Neural cell (in vitro differentiated cells): ENCODE measurements around the gene DENND1A. TPM values are rescaled to one million over a fixed set of nuclear protein-coding genes. Genes with fewer than 3 reads are reported as not detected.

Experiments used
- H2AFZ ChIP-seq: fragments of 200-600, 300-800 bp; sonication (generic), shearing (Covaris generic); 2 replicates; pipeline ENCODE4 v1.6.0; 2014; ENCODE audit warnings: low read depth, mild to moderate bottlenecking, antibody characterized with exemption, low read length, moderate library complexity
- H3F3A ChIP-seq: fragments of 200-600 bp; shearing (Covaris generic); 2 replicates; pipeline ENCODE4 v1.6.1; 2016; ENCODE audit warnings: mild to moderate bottlenecking, moderate library complexity, mixed read lengths, antibody characterized with exemption, low read length; ENCODE audit not compliant: insufficient read depth, poor library complexity, severe bottlenecking
- H3K27ac ChIP-seq: fragments of 200-600, 300-800 bp; sonication (generic), shearing (Covaris generic); 2 replicates; pipeline ENCODE4 v1.5.1; 2014; ENCODE audit warnings: mild to moderate bottlenecking, low read length, moderate library complexity
- H3K27me3 ChIP-seq: fragments of 300-800, 200-600 bp; sonication (generic), shearing (Covaris generic); 2 replicates; pipeline ENCODE4 v1.6.0; 2014; ENCODE audit warnings: mild to moderate bottlenecking, low read depth, low read length, moderate library complexity; ENCODE audit not compliant: insufficient read depth
- H3K36me3 ChIP-seq: fragments of 300-800, 200-600 bp; sonication (generic), shearing (Covaris generic); 2 replicates; pipeline ENCODE4 v1.5.1; 2014; ENCODE audit warnings: mild to moderate bottlenecking, antibody characterized with exemption, low read length, moderate library complexity; ENCODE audit not compliant: insufficient read depth
- H3K4me2 ChIP-seq: fragments of 300-800, 200-600 bp; sonication (generic), shearing (Covaris generic); 2 replicates; pipeline ENCODE4 v1.6.0; 2014; ENCODE audit warnings: mild to moderate bottlenecking, low read length
- H3K4me3 ChIP-seq: fragments of 300-800, 200-600 bp; sonication (generic), shearing (Covaris generic); 2 replicates; pipeline ENCODE4 v1.5.1; 2014; ENCODE audit warnings: mild to moderate bottlenecking, low read length, moderate library complexity
- H3K79me2 ChIP-seq: fragments of 200-600 bp; shearing (Covaris generic); replicated peaks from 2 replicates; pipeline ENCODE4 v1.6.0; 2014; ENCODE audit warnings: mild to moderate bottlenecking, low read length, moderate library complexity; ENCODE audit not compliant: insufficient read depth
- H3K9ac ChIP-seq: fragments of 300-800, 200-600 bp; sonication (generic), shearing (Covaris generic); 2 replicates; pipeline ENCODE4 v1.6.1; 2016; ENCODE audit warnings: mild to moderate bottlenecking, low read length, mixed read lengths
- H3K9me2 ChIP-seq: fragments of 200-600 bp; shearing (Covaris generic); 2 replicates; pipeline ENCODE4 v1.6.1; 2016; ENCODE audit warnings: mild to moderate bottlenecking, low read length, mixed read lengths; ENCODE audit not compliant: insufficient read depth
- H3K9me3 ChIP-seq: fragments of 200-600, 300-800 bp; sonication (generic), shearing (Covaris generic); 2 replicates; pipeline ENCODE4 v1.6.1; 2016; ENCODE audit warnings: mild to moderate bottlenecking, mixed run types, low read length, moderate library complexity, mixed read lengths
- H4K20me1 ChIP-seq: fragments of 200-600 bp; shearing (Covaris generic); 2 replicates; pipeline ENCODE4 v1.6.1; 2016; ENCODE audit warnings: mild to moderate bottlenecking, mixed run types; ENCODE audit not compliant: insufficient read depth
- EP300 ChIP-seq: fragments of 450-650 bp; conservative IDR thresholded peaks from 2 replicates; pipeline ENCODE4 v1.6.1; 2014; ENCODE audit warnings: antibody characterized with exemption, mild to moderate bottlenecking, moderate library complexity; ENCODE audit not compliant: poor library complexity, severe bottlenecking
- EZH2 ChIP-seq: fragments of 200-600, 300-800 bp; shearing (Covaris generic), sonication (generic); IDR thresholded peaks from 2 replicates; pipeline ENCODE4 v1.6.1; 2014; ENCODE audit warnings: antibody characterized with exemption, low read length, borderline replicate concordance, mild to moderate bottlenecking; ENCODE audit not compliant: insufficient read depth, poor library complexity, severe bottlenecking
- MXI1 ChIP-seq: fragments of 450-650 bp; conservative IDR thresholded peaks from 2 replicates; pipeline ENCODE4 v1.6.1; 2014; ENCODE audit warnings: antibody characterized with exemption, mild to moderate bottlenecking; ENCODE audit not compliant: poor library complexity, severe bottlenecking
- POLR2AphosphoS5 ChIP-seq: IDR thresholded peaks from 2 replicates; pipeline ENCODE4 v1.6.1; 2012
- RAD21 ChIP-seq: fragments of 450-650 bp; conservative IDR thresholded peaks from 2 replicates; pipeline ENCODE4 v1.6.1; 2014; ENCODE audit warnings: antibody characterized with exemption, mild to moderate bottlenecking, moderate library complexity
- SMC3 ChIP-seq: fragments of 450-650 bp; conservative IDR thresholded peaks from 2 replicates; pipeline ENCODE4 v1.6.1; 2014; ENCODE audit warnings: antibody characterized with exemption, mild to moderate bottlenecking, moderate library complexity; ENCODE audit not compliant: poor library complexity
- TAF1 ChIP-seq: IDR thresholded peaks from 2 replicates; pipeline ENCODE4 v1.6.1; 2012; ENCODE audit warnings: low read depth
- polyA plus RNA-seq: library from polyadenylated mRNA; depleted of rRNA; stranded (reverse); fragments of >200 nt; gene quantifications from 2 replicates; pipeline ENCODE4 v1.2.3, GENCODE V29; 2014
- TF ChIP-seq, protein P1 (sequence below): IDR thresholded peaks from 2 replicates; pipeline ENCODE4 v1.6.1; 2012; ENCODE audit warnings: borderline replicate concordance
- TF ChIP-seq, protein P2 (sequence below): fragments of 450-650 bp; IDR thresholded peaks from 2 replicates; pipeline ENCODE4 v1.5.1; 2014; ENCODE audit warnings: antibody characterized with exemption, mild to moderate bottlenecking, moderate library complexity; ENCODE audit not compliant: poor library complexity, severe bottlenecking

The DENND1A gene
- polyA plus RNA-seq, 1 donor from 2014 or later, result 2.3 TPM

DNA sequence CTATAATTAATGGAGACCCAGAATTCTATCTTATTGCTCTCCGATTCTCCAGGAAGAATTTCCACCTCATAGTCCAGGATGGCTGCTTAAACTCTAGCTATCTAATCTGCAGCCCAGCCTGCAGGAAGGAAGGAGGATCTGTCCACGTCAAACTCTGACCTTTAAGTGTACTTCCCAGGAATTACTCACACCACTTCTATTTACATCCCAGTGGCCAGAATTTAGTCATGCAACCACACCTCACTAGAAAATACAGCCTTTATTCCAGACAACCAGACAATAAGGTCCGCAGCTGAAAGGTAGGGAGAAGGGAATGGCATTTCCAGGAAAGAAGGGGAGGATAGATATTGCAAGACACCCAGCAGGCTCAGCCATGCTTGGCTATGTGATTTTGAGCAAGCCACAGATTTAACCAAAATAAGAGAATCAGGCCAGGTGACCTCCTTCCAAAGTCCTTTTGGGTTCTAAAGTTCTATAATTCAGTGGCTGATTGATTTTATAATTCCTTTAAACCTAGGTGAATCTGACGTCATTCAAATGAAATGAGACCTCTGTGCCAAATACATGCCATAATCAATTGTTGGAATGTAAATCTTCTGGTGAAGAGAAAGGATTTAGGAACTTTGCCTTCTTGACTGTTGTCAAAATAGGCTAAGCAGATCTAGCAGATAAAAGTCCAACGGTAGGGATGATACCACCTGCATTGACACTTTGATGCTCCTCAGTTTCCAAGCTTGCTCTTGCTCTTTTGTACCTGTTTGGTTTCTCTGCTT lies 3.7 kb upstream of the DENND1A start:
- no peaks in the 10 kb centered on the region for H3K9me2 ChIP-seq
- peaks cover 8% of the 10 kb centered on the region for H3K79me2 ChIP-seq
- H3K4me3 ChIP-seq, result no peak overlapping the region
- no peaks in the 10 kb centered on the region for H3K9me3 ChIP-seq
- H2AFZ ChIP-seq, result no peak overlapping the region
- H3K9ac ChIP-seq, result no peak overlapping the region
- H3K27me3 ChIP-seq, result no peaks in the 10 kb centered on the region
- no peak overlapping the region for H3K4me2 ChIP-seq
- H3F3A ChIP-seq, result no peaks in the 10 kb centered on the region
- no peak overlapping the region for H3K27ac ChIP-seq
- no peaks in the 10 kb centered on the region for H3K36me3 ChIP-seq
- H4K20me1 ChIP-seq, result no peaks in the 10 kb centered on the region
- no peak for TF ChIP-seq SMC3

DNA sequence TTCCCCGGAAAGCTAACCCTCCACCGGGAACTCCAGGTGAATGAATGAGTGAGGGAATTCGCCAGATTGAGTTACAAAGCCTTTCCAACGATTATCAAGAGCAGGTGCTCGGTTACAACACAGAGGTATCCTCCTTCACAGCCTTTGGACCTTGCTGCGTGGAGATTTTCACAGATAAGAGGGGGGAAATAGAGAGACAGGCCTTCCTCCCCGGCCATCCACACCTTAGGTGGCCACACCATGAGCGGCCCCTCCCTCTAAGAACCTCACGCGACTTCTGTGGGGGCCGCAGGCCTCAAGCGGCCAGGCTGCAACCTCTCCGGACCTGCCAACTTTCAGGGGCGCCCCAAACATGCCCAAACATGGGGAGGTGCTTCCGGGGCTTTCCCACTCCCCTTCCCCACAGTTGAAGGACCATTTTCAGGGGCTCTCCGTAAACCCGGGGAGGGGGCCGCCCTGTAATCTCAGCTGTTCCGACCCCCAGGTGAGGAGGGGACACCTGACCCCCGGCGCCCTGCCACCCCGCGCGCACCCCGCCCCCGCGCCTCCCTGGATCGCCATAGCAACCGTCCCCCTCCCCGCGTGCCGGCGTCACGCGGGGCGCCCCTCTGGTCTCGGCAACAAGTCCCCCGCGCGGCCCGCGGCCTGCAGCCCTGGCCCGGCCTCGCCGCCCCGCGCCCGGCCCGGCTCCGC lies 603 bp downstream of the DENND1A start:
- no peaks in the 10 kb centered on the region for H3F3A ChIP-seq
- H3K4me2 ChIP-seq, result peak overlapping the region; percentile 87
- H3K4me3 ChIP-seq, result peak overlapping the region; percentile 87
- H3K9ac ChIP-seq, result peak overlapping the region; percentile 69
- H3K36me3 ChIP-seq, result no peaks in the 10 kb centered on the region
- TF ChIP-seq EZH2, result no peak
- no peak for TF ChIP-seq MXI1
- TF ChIP-seq, protein P1, sequence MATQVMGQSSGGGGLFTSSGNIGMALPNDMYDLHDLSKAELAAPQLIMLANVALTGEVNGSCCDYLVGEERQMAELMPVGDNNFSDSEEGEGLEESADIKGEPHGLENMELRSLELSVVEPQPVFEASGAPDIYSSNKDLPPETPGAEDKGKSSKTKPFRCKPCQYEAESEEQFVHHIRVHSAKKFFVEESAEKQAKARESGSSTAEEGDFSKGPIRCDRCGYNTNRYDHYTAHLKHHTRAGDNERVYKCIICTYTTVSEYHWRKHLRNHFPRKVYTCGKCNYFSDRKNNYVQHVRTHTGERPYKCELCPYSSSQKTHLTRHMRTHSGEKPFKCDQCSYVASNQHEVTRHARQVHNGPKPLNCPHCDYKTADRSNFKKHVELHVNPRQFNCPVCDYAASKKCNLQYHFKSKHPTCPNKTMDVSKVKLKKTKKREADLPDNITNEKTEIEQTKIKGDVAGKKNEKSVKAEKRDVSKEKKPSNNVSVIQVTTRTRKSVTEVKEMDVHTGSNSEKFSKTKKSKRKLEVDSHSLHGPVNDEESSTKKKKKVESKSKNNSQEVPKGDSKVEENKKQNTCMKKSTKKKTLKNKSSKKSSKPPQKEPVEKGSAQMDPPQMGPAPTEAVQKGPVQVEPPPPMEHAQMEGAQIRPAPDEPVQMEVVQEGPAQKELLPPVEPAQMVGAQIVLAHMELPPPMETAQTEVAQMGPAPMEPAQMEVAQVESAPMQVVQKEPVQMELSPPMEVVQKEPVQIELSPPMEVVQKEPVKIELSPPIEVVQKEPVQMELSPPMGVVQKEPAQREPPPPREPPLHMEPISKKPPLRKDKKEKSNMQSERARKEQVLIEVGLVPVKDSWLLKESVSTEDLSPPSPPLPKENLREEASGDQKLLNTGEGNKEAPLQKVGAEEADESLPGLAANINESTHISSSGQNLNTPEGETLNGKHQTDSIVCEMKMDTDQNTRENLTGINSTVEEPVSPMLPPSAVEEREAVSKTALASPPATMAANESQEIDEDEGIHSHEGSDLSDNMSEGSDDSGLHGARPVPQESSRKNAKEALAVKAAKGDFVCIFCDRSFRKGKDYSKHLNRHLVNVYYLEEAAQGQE, result no peak
- TF ChIP-seq, protein P2, sequence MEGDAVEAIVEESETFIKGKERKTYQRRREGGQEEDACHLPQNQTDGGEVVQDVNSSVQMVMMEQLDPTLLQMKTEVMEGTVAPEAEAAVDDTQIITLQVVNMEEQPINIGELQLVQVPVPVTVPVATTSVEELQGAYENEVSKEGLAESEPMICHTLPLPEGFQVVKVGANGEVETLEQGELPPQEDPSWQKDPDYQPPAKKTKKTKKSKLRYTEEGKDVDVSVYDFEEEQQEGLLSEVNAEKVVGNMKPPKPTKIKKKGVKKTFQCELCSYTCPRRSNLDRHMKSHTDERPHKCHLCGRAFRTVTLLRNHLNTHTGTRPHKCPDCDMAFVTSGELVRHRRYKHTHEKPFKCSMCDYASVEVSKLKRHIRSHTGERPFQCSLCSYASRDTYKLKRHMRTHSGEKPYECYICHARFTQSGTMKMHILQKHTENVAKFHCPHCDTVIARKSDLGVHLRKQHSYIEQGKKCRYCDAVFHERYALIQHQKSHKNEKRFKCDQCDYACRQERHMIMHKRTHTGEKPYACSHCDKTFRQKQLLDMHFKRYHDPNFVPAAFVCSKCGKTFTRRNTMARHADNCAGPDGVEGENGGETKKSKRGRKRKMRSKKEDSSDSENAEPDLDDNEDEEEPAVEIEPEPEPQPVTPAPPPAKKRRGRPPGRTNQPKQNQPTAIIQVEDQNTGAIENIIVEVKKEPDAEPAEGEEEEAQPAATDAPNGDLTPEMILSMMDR, result no peak
- no peak for TF ChIP-seq RAD21
- TF ChIP-seq SMC3, result no peak
- no peak for TF ChIP-seq TAF1
- TF ChIP-seq POLR2AphosphoS5, result no peak
- TF ChIP-seq EP300, result no peak
- no peak overlapping the region for H3K27ac ChIP-seq
- H3K9me3 ChIP-seq, result no peaks in the 10 kb centered on the region
- H3K27me3 ChIP-seq, result no peaks in the 10 kb centered on the region
- peaks cover 41% of the 10 kb centered on the region for H3K79me2 ChIP-seq
- no peaks in the 10 kb centered on the region for H4K20me1 ChIP-seq
- no peaks in the 10 kb centered on the region for H3K9me2 ChIP-seq
- H2AFZ ChIP-seq, result peak overlapping the region; percentile 58
